HAP-1 (cell line): ENCODE measurements around the gene ITPRID2.
"Not testable (repeated sequence)": the region's sequence is repeated elsewhere in the genome, so short reads cannot be mapped to it uniquely, and the experiment has no call there.

ENCODE experiments used
- DNase-seq, 2 experiments: peaks; one replicate each; pipeline ENCODE4 v3.0.0-alpha.2; 2016 to 2020; ENCODE audit warnings: low spot score in 2 of 2
- H3K27me3 ChIP-seq: fragments of 250-450 bp; sonication (Bioruptor Pico); 2 replicates; pipeline ENCODE4 v1.5.1; 2020; ENCODE audit warnings: low read depth, mild to moderate bottlenecking, moderate library complexity
- H3K36me3 ChIP-seq: fragments of 250-450 bp; sonication (Bioruptor Pico); replicated peaks from 2 replicates; pipeline ENCODE4 v1.5.1; 2020; ENCODE audit warnings: mild to moderate bottlenecking
- H3K4me1 ChIP-seq: fragments of 250-450 bp; sonication (Bioruptor Pico); 2 replicates; pipeline ENCODE4 v1.5.1; 2020; ENCODE audit warnings: mild to moderate bottlenecking
- H3K4me3 ChIP-seq: fragments of 250-450 bp; sonication (Bioruptor Pico); 2 replicates; pipeline ENCODE4 v1.5.1; 2020; ENCODE audit warnings: mild to moderate bottlenecking, moderate library complexity
- H3K9me3 ChIP-seq: fragments of 250-450 bp; sonication (Bioruptor Pico); 2 replicates; pipeline ENCODE4 v1.5.1; 2020; ENCODE audit warnings: mild to moderate bottlenecking, moderate library complexity
- in situ Hi-C: fragments of 300-500 bp; cut with MboI; formaldehyde crosslinking; loops from 3 replicates; pipeline ENCODE4 v1.14.3; 2020; ENCODE audit warnings: low sequenced_read_pairs, inconsistent platforms, mixed read lengths

The ITPRID2 gene

GRCh38 chr2:181946444-181947127 lies 55.1 kb downstream of the ITPRID2 start:
- Histone ChIP-seq H3K27me3 (no peaks in the 10 kb centered on the region; the same call in 1 of the 2 replicates), H3K4me1 (no peaks in the 10 kb centered on the region), H3K9me3 (no peaks in the 10 kb centered on the region), H3K4me3 (no peak overlapping the region), H3K36me3 (no peaks in the 10 kb centered on the region)
- in situ Hi-C loops = no loop called here
- no peak for DNase-seq

- no peak for DNase-seq
- no peak overlapping the region for H3K4me3 ChIP-seq
- in situ Hi-C loops = no loop called here
- H3K9me3 ChIP-seq = no peaks in the 10 kb centered on the region
- H3K4me1 ChIP-seq = no peaks in the 10 kb centered on the region
- no peaks in the 10 kb centered on the region; the same call in 1 of the 2 replicates for H3K27me3 ChIP-seq
- H3K36me3 ChIP-seq = no peaks in the 10 kb centered on the region
These were observed 55.7 kb downstream of the ITPRID2 start for GRCh38 chr2:181947273-181947672.

GRCh38 chr2:181948227-181948626 lies 56.7 kb downstream of the ITPRID2 start:
- in situ Hi-C loops = no loop called here

GRCh38 chr2:181949047-181949446 lies 57.5 kb downstream of the ITPRID2 start:
- DNase-seq = no peak
- in situ Hi-C loops = no loop called here

More at GRCh38 chr2:181948227-181948626, 56.7 kb downstream of the ITPRID2 start:
- H3K4me3 ChIP-seq = no peak overlapping the region
- no peaks in the 10 kb centered on the region; the same call in 1 of the 2 replicates for H3K27me3 ChIP-seq
- no peaks in the 10 kb centered on the region for H3K36me3 ChIP-seq
- H3K9me3 ChIP-seq = no peaks in the 10 kb centered on the region
- H3K4me1 ChIP-seq = no peaks in the 10 kb centered on the region
- no peak for DNase-seq

GRCh38 chr2:181952404-181953226 lies 61.1 kb downstream of the ITPRID2 start:
- in situ Hi-C loops = no loop called here
- no peaks in the 10 kb centered on the region for H3K36me3 ChIP-seq
- H3K4me3 ChIP-seq = no peak overlapping the region
- H3K4me1 ChIP-seq = peaks cover 3% of the 10 kb centered on the region; the same call in 1 of the 2 replicates
- no peak for DNase-seq
- H3K27me3 ChIP-seq = no peaks in the 10 kb centered on the region
- H3K9me3 ChIP-seq = no peaks in the 10 kb centered on the region

More at GRCh38 chr2:181949047-181949446, 57.5 kb downstream of the ITPRID2 start:
- peaks cover 3% of the 10 kb centered on the region; the same call in 1 of the 2 replicates for H3K4me1 ChIP-seq
- no peaks in the 10 kb centered on the region; the same call in 1 of the 2 replicates for H3K27me3 ChIP-seq
- H3K9me3 ChIP-seq = no peaks in the 10 kb centered on the region
- no peak overlapping the region for H3K4me3 ChIP-seq
- no peaks in the 10 kb centered on the region for H3K36me3 ChIP-seq

- peak; percentile 63 to 83 for DNase-seq
- Histone ChIP-seq H3K27me3 (no peaks in the 10 kb centered on the region), H3K36me3 (no peaks in the 10 kb centered on the region), H3K4me3 (peak overlapping the region; percentile 23), H3K9me3 (no peaks in the 10 kb centered on the region), H3K4me1 (peaks cover 3% of the 10 kb centered on the region; the same call in 1 of the 2 replicates)
- in situ Hi-C loops = no loop called here
These were observed 62.5 kb downstream of the ITPRID2 start for GRCh38 chr2:181953881-181954537.

GRCh38 chr2:181954538-181954883 lies 63.0 kb downstream of the ITPRID2 start:
- DNase-seq = no peak
- no peaks in the 10 kb centered on the region for H3K36me3 ChIP-seq
- H3K27me3 ChIP-seq = no peaks in the 10 kb centered on the region
- H3K4me3 ChIP-seq = no peak overlapping the region; the same call in 1 of the 2 replicates
- peaks cover 3% of the 10 kb centered on the region; the same call in 1 of the 2 replicates for H3K4me1 ChIP-seq
- in situ Hi-C loops = no loop called here
- no peaks in the 10 kb centered on the region for H3K9me3 ChIP-seq

GRCh38 chr2:181955010-181955409 lies 63.5 kb downstream of the ITPRID2 start:
- in situ Hi-C loops = no loop called here
- H3K4me3 ChIP-seq = no peak overlapping the region

GRCh38 chr2:181955866-181956265 lies 64.3 kb downstream of the ITPRID2 start:
- in situ Hi-C loops, H3K4me3 ChIP-seq, DNase-seq, H3K27me3 ChIP-seq, H3K4me1 ChIP-seq, H3K36me3 ChIP-seq, H3K9me3 ChIP-seq: not testable (repeated sequence)

More at GRCh38 chr2:181955010-181955409, 63.5 kb downstream of the ITPRID2 start:
- no peaks in the 10 kb centered on the region for H3K9me3 ChIP-seq
- DNase-seq = no peak
- no peaks in the 10 kb centered on the region for H3K36me3 ChIP-seq
- peaks cover 3% of the 10 kb centered on the region; the same call in 1 of the 2 replicates for H3K4me1 ChIP-seq
- no peaks in the 10 kb centered on the region for H3K27me3 ChIP-seq

- H3K36me3 ChIP-seq = no peaks in the 10 kb centered on the region
- in situ Hi-C loops = no loop called here
- H3K4me3 ChIP-seq = no peak overlapping the region
- H3K27me3 ChIP-seq = no peaks in the 10 kb centered on the region
- DNase-seq = no peak
- H3K9me3 ChIP-seq = no peaks in the 10 kb centered on the region
- peaks cover 3% of the 10 kb centered on the region; the same call in 1 of the 2 replicates for H3K4me1 ChIP-seq
These were observed 66.1 kb downstream of the ITPRID2 start for GRCh38 chr2:181957668-181958067.

GRCh38 chr2:181958726-181959125 lies 67.2 kb downstream of the ITPRID2 start:
- H3K9me3 ChIP-seq = no peaks in the 10 kb centered on the region
- H3K36me3 ChIP-seq = no peaks in the 10 kb centered on the region
- peaks cover 2% of the 10 kb centered on the region; the same call in 1 of the 2 replicates for H3K4me1 ChIP-seq
- no peaks in the 10 kb centered on the region for H3K27me3 ChIP-seq
- DNase-seq = no peak
- H3K4me3 ChIP-seq = no peak overlapping the region
- in situ Hi-C loops = no loop called here

- no peaks in the 10 kb centered on the region for H3K9me3 ChIP-seq
- H3K4me1 ChIP-seq = no peaks in the 10 kb centered on the region
- H3K36me3 ChIP-seq = no peaks in the 10 kb centered on the region
- in situ Hi-C loops = no loop called here
- H3K4me3 ChIP-seq = no peak overlapping the region
- no peak for DNase-seq
- no peaks in the 10 kb centered on the region for H3K27me3 ChIP-seq
These were observed 68.0 kb downstream of the ITPRID2 start for GRCh38 chr2:181959508-181959907.

- H3K4me1 ChIP-seq, DNase-seq, H3K36me3 ChIP-seq, H3K9me3 ChIP-seq, in situ Hi-C loops, H3K27me3 ChIP-seq, H3K4me3 ChIP-seq: not testable (repeated sequence)
These were observed 69.6 kb downstream of the ITPRID2 start for GRCh38 chr2:181961167-181961566.
